ENCODE data around the gene ADRA2A.

The ADRA2A gene

GRCh38 chr10:111079241-111079760, 2.5 kb downstream of the ADRA2A start:
- TF ChIP-seq CTCF (conservative IDR thresholded peaks at IDR 0.05): no peak
- no peak overlapping the region for H3K27ac ChIP-seq

GRCh38 chr10:111079781-111080180, 3.0 kb downstream of the ADRA2A start:
- TF ChIP-seq CTCF (conservative IDR thresholded peaks at IDR 0.05): no peak
- H3K27ac ChIP-seq: no peak overlapping the region

GRCh38 chr10:111080224-111080623, 3.4 kb downstream of the ADRA2A start:
- no peak overlapping the region for H3K27ac ChIP-seq
- no peak for TF ChIP-seq CTCF (conservative IDR thresholded peaks at IDR 0.05)

GRCh38 chr10:111081595-111081994, 4.8 kb downstream of the ADRA2A start:
- no peak overlapping the region for H3K27ac ChIP-seq
- no peak for TF ChIP-seq CTCF (conservative IDR thresholded peaks at IDR 0.05)

- no peak overlapping the region for H3K27ac ChIP-seq
- TF ChIP-seq CTCF (conservative IDR thresholded peaks at IDR 0.05): no peak
Measured at GRCh38 chr10:111082102-111082975, 5.5 kb downstream of the ADRA2A start.

GRCh38 chr10:111083222-111084095, 6.6 kb downstream of the ADRA2A start:
- no peak for TF ChIP-seq CTCF (conservative IDR thresholded peaks at IDR 0.05)

More at GRCh38 chr10:111083222-111084095, 6.6 kb downstream of the ADRA2A start:
- no peak overlapping the region for H3K27ac ChIP-seq
